Liver (tissue), 9 donors: ENCODE measurements around the gene DLGAP4. TPM values are rescaled to one million over a fixed set of nuclear protein-coding genes. Genes with fewer than 3 reads are reported as not detected.

Source experiments
- DNase-seq: peaks from one replicate; pipeline ENCODE4 v3.0.0-alpha.2; 2017; ENCODE audit warnings: low spot score
- H3K27ac ChIP-seq, 2 donors: one replicate each; pipeline ENCODE4 v1.7.0; 2013; ENCODE audit warnings: inconsistent platforms in 2 of 2, low read length in 2 of 2, control low read depth in 1 of 2, low read depth in 1 of 2, mild to moderate bottlenecking in 1 of 2
- H3K27me3 ChIP-seq, 4 donors: one replicate each; pipeline versions ENCODE4 v1.6.1 to v1.7.0; 2013; ENCODE audit warnings: low read length in 3 of 4, inconsistent platforms in 1 of 4, mild to moderate bottlenecking in 1 of 4, moderate library complexity in 1 of 4; ENCODE audit not compliant: control insufficient read depth in 4 of 4, insufficient read depth in 4 of 4
- H3K36me3 ChIP-seq, 4 donors: one replicate each; pipeline versions ENCODE4 v1.6.1 to v1.7.0; 2013; ENCODE audit warnings: low read length in 3 of 4, mild to moderate bottlenecking in 3 of 4, low read depth in 1 of 4, moderate library complexity in 1 of 4; ENCODE audit not compliant: control insufficient read depth in 4 of 4, insufficient read depth in 3 of 4
- H3K4me1 ChIP-seq, 4 donors: one replicate each; pipeline versions ENCODE4 v1.6.1 to v1.7.0; 2013; ENCODE audit warnings: low read length in 3 of 4, mild to moderate bottlenecking in 3 of 4, moderate library complexity in 1 of 4; ENCODE audit not compliant: control insufficient read depth in 4 of 4, insufficient read depth in 4 of 4
- H3K4me3 ChIP-seq, 3 donors: one replicate each; pipeline versions ENCODE4 v1.6.1 to v1.7.0; 2013; ENCODE audit warnings: low read length in 3 of 3, control low read depth in 1 of 3, low read depth in 1 of 3, mild to moderate bottlenecking in 1 of 3
- H3K9ac ChIP-seq, 2 donors: one replicate each; pipeline ENCODE4 v1.7.0; 2013; ENCODE audit warnings: low read length in 2 of 2, mild to moderate bottlenecking in 2 of 2, moderate library complexity in 2 of 2, control low read depth in 1 of 2, low read depth in 1 of 2
- H3K9me3 ChIP-seq, 4 donors: one replicate each; pipeline versions ENCODE4 v1.6.1 to v1.7.0; 2013; ENCODE audit warnings: low read length in 3 of 4; ENCODE audit not compliant: control insufficient read depth in 4 of 4
- GABPA ChIP-seq, 2 donors: IDR thresholded peaks in 1 of 2; conservative IDR thresholded peaks in 1 of 2; 2 replicates each; pipeline ENCODE4 v1.6.1; 2016; ENCODE audit warnings: antibody characterized with exemption in 2 of 2, mild to moderate bottlenecking in 1 of 2, moderate library complexity in 1 of 2
- HNF4A ChIP-seq, 2 donors: conservative IDR thresholded peaks; 2 replicates each; pipeline ENCODE4 v1.6.1; 2016; ENCODE audit warnings: antibody characterized with exemption in 2 of 2, mild to moderate bottlenecking in 2 of 2
- RAD21 ChIP-seq, 2 donors: IDR thresholded peaks; 2 replicates each; pipeline ENCODE4 v1.6.1; 2016; ENCODE audit warnings: antibody characterized with exemption in 2 of 2, mild to moderate bottlenecking in 2 of 2
- RXRA ChIP-seq, 2 donors: IDR thresholded peaks; 2 replicates each; pipeline ENCODE4 v1.6.1; 2017 to 2018; ENCODE audit warnings: antibody characterized with exemption in 2 of 2, mild to moderate bottlenecking in 1 of 2
- SP1 ChIP-seq: IDR thresholded peaks from 2 replicates; pipeline ENCODE4 v1.6.1; 2018; ENCODE audit warnings: antibody characterized with exemption, mild to moderate bottlenecking
- YY1 ChIP-seq: IDR thresholded peaks from 2 replicates; pipeline ENCODE4 v1.6.1; 2016; ENCODE audit warnings: antibody characterized with exemption, mild to moderate bottlenecking
- WGBS: extraction: QIAGEN DNeasy Blood & Tissue Kit; methylation state at CpG from one replicate; pipeline ENCODE4 v1.1.7; 2013; 5-methylcytosine and 5-hydroxymethylcytosine counted together
- polyA plus RNA-seq, 2 donors: library from polyadenylated mRNA; stranded (reverse) in 1 of 2; unstranded in 1 of 2; fragments of 200-250 nt in 1 of 2; fragments of >200 nt in 1 of 2; fragmentation: Nextera tagmentation in 1 of 2; extraction: Ambion mirVana in 1 of 2; gene quantifications; one replicate each; pipeline versions ENCODE4 v1.2.1 to v1.2.3, GENCODE V29; 2013 to 2015
- total RNA-seq, 2 donors: library from RNA; depleted of rRNA; stranded (reverse); fragments of >200 nt; gene quantifications; one replicate each; pipeline ENCODE4 v1.2.3, GENCODE V29; 2014
- TF ChIP-seq, protein P1 (sequence below): IDR thresholded peaks from 2 replicates; pipeline ENCODE4 v1.6.1; 2016; ENCODE audit warnings: antibody characterized with exemption
- TF ChIP-seq, protein P2 (sequence below): IDR thresholded peaks from 2 replicates; pipeline ENCODE4 v1.6.1; 2016; ENCODE audit warnings: antibody characterized with exemption
- TF ChIP-seq, protein P3 (sequence below): IDR thresholded peaks from 2 replicates; pipeline ENCODE4 v1.6.1; 2016; ENCODE audit warnings: antibody characterized with exemption, mild to moderate bottlenecking
- donor health status: healthy.
- donor health status: healthy.
- donor health status: healthy.
- donor health status: healthy.
- donor health status: healthy.

Gene DLGAP4
- total and polyA plus RNA-seq, 4 donors, result 2.9 to 18.7 (median 11.2) TPM

DNA sequence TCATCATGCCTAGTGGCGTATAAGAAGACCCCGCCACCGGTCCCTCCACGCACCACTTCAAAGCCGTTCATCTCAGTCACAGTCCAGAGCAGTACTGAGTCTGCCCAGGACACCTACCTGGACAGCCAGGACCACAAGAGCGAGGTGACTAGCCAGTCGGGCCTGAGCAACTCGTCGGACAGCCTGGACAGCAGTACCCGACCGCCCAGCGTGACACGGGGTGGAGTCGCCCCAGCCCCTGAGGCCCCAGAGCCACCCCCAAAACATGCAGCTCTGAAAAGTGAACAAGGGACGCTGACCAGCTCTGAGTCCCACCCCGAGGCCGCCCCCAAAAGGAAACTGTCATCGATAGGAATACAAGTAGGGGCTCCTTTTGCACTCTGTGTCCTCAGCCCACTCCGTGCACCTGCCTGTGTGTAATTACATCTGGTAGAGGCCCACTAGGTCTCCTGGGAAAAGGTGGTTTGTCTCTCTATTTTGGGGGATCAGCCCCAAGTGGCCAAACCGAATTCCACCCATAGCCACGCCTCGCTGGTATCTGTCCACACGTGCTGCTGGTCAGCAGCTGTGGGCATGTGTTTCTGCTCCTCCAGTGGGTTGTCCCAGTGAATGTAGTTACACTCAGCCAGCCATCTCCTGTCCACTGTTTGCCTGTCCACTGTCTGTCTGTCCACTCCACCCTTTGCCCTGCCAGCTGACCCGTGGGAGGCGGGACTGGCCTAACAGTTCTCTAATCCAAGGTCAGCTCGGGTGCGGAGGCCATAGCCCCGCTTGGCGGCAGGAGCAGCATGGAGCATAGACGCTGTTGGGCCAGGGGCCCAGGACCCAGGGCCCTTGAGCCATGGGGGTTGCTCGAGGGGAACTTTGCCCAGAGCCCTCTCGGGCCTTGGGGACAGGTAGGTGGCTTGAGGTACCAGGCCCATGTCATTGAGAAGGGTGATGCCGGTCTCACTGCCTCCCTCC is 190.8 kb downstream of the DLGAP4 start:
- H3K9me3 ChIP-seq, result no peaks in the 10 kb centered on the region
- no peak overlapping the region for H3K9ac ChIP-seq
- no peak overlapping the region for H3K4me3 ChIP-seq
- no peak for DNase-seq
- H3K27ac ChIP-seq, result no peak overlapping the region
- peaks cover 4 to 29% (median 16%) of the 10 kb centered on the region in 4 donors for H3K4me1 ChIP-seq
- peaks cover 0 to 24% (median 6%) of the 10 kb centered on the region in 4 donors for H3K36me3 ChIP-seq
- no peaks in the 10 kb centered on the region for H3K27me3 ChIP-seq
- WGBS, result 80% methylated on average over 33 of the region's 33 CpGs
- TF ChIP-seq, protein P1, sequence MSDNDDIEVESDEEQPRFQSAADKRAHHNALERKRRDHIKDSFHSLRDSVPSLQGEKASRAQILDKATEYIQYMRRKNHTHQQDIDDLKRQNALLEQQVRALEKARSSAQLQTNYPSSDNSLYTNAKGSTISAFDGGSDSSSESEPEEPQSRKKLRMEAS, result no peak
- TF ChIP-seq YY1 (peak; percentile 61), SP1 (peak; percentile 45), RXRA (IDR thresholded peaks at IDR 0.05) (peak; percentile 67 to 76), HNF4A (conservative IDR thresholded peaks at IDR 0.05) (peak; percentile 78 to 84), RAD21 (IDR thresholded peaks at IDR 0.05) (peak; percentile 21 to 40)
- TF ChIP-seq, protein P2, sequence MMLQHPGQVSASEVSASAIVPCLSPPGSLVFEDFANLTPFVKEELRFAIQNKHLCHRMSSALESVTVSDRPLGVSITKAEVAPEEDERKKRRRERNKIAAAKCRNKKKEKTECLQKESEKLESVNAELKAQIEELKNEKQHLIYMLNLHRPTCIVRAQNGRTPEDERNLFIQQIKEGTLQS, result no peak

DNA sequence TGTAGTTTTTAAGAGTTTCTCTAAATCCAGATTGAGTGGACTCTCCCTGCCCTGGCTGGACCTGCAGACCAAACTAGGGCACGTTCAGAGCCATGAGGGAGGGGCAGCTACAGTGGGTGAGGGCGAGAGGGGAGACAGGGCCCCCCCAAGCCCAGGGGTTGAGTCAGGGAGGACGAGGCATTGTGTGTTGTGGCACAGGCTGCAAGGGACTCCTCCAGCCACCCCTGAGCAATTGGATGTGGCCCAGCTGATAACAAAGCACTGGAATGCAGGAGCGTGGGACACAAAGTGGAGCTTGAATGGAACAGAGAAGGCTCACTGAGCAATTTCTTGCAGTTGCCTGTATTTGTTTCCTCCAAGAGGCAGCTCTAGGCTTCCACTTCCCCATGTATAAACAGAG is 191.7 kb downstream of the DLGAP4 start:
- Histone ChIP-seq H3K4me3 (no peak overlapping the region), H3K36me3 (peaks cover 4 to 26% (median 6%) of the 10 kb centered on the region in 4 donors), H3K4me1 (peaks cover 4 to 24% (median 15%) of the 10 kb centered on the region in 4 donors), H3K27ac (no peak overlapping the region), H3K27me3 (no peaks in the 10 kb centered on the region), H3K9me3 (no peaks in the 10 kb centered on the region), H3K9ac (no peak overlapping the region)
- TF ChIP-seq, protein P3, sequence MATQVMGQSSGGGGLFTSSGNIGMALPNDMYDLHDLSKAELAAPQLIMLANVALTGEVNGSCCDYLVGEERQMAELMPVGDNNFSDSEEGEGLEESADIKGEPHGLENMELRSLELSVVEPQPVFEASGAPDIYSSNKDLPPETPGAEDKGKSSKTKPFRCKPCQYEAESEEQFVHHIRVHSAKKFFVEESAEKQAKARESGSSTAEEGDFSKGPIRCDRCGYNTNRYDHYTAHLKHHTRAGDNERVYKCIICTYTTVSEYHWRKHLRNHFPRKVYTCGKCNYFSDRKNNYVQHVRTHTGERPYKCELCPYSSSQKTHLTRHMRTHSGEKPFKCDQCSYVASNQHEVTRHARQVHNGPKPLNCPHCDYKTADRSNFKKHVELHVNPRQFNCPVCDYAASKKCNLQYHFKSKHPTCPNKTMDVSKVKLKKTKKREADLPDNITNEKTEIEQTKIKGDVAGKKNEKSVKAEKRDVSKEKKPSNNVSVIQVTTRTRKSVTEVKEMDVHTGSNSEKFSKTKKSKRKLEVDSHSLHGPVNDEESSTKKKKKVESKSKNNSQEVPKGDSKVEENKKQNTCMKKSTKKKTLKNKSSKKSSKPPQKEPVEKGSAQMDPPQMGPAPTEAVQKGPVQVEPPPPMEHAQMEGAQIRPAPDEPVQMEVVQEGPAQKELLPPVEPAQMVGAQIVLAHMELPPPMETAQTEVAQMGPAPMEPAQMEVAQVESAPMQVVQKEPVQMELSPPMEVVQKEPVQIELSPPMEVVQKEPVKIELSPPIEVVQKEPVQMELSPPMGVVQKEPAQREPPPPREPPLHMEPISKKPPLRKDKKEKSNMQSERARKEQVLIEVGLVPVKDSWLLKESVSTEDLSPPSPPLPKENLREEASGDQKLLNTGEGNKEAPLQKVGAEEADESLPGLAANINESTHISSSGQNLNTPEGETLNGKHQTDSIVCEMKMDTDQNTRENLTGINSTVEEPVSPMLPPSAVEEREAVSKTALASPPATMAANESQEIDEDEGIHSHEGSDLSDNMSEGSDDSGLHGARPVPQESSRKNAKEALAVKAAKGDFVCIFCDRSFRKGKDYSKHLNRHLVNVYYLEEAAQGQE, result no peak
- TF ChIP-seq GABPA (IDR thresholded peaks at IDR 0.05 in 1 of 2, conservative IDR thresholded peaks at IDR 0.05 in 1 of 2), result no peak
- TF ChIP-seq, protein P1, result no peak
- TF ChIP-seq, protein P2, result no peak
- WGBS, result 50% methylated on average over 4 of the region's 4 CpGs
- DNase-seq, result no peak
